GM23338 (cell line): ENCODE data around the gene ZBTB40. TPM values are rescaled to one million over a fixed set of nuclear protein-coding genes. Genes with fewer than 3 reads are reported as not detected.

ENCODE experiments used
- ATAC-seq: fragments of 200-7000 bp; cut with Tn5 transposase; 3 replicates; pipeline ENCODE4 v1.9.1; 2020
- DNase-seq: peaks from one replicate; pipeline ENCODE4 v3.0.0-alpha.2; 2015; ENCODE audit warnings: low spot score
- H2AFZ ChIP-seq: fragments of 200-600 bp; sonication (generic); 2 replicates; pipeline ENCODE4 v1.8.0; 2016; ENCODE audit warnings: antibody characterized with exemption, mild to moderate bottlenecking, moderate library complexity
- H3F3A ChIP-seq: fragments of 200-600 bp; sonication (generic); replicated peaks from 2 replicates; pipeline ENCODE4 v1.8.0; 2017; ENCODE audit warnings: antibody characterized with exemption, mixed run types, low read depth
- H3K27ac ChIP-seq: fragments of 200-600 bp; sonication (generic); 2 replicates; pipeline ENCODE4 v1.6.1; 2016; ENCODE audit warnings: low read depth
- H3K27me3 ChIP-seq: fragments of 200-600 bp; sonication (generic); 2 replicates; pipeline ENCODE4 v1.8.0; 2016; ENCODE audit warnings: mild to moderate bottlenecking, mixed run types, moderate library complexity; ENCODE audit not compliant: insufficient read depth
- H3K36me3 ChIP-seq: fragments of 200-600 bp; sonication (generic); 2 replicates; pipeline ENCODE4 v1.8.0; 2016; ENCODE audit warnings: mild to moderate bottlenecking; ENCODE audit not compliant: insufficient read depth
- H3K4me1 ChIP-seq: fragments of 200-600 bp; sonication (generic); 2 replicates; pipeline ENCODE4 v1.8.0; 2016; ENCODE audit warnings: mild to moderate bottlenecking, moderate library complexity; ENCODE audit not compliant: insufficient read depth
- H3K4me2 ChIP-seq: fragments of 200-600 bp; sonication (generic); 2 replicates; pipeline ENCODE4 v1.7.1; 2017; ENCODE audit warnings: mixed run types
- H3K4me3 ChIP-seq: fragments of 200-600 bp; sonication (generic); 2 replicates; pipeline ENCODE4 v1.6.1; 2016; ENCODE audit warnings: mixed run types
- H3K79me2 ChIP-seq: fragments of 200-600 bp; sonication (generic); replicated peaks from 2 replicates; pipeline ENCODE4 v1.8.0; 2017; ENCODE audit warnings: mild to moderate bottlenecking; ENCODE audit not compliant: insufficient read depth
- H3K9me2 ChIP-seq: fragments of 200-600 bp; sonication (generic); 2 replicates; pipeline ENCODE4 v1.8.0; 2017; ENCODE audit not compliant: insufficient read depth
- H4K20me1 ChIP-seq: fragments of 200-600 bp; sonication (generic); replicated peaks from 2 replicates; pipeline ENCODE4 v1.8.0; 2017; ENCODE audit warnings: mild to moderate bottlenecking; ENCODE audit not compliant: insufficient read depth
- H3K27ac Mint-ChIP-seq: 2 replicates; pipeline ENCODE4 v1.8.0; 2020; ENCODE audit warnings: inconsistent platforms, mild to moderate bottlenecking, moderate library complexity, mixed read lengths
- H3K27me3 Mint-ChIP-seq: 3 replicates; pipeline ENCODE4 v1.8.0; 2022; ENCODE audit warnings: low read depth, mild to moderate bottlenecking, moderate library complexity, mixed read lengths, inconsistent platforms; ENCODE audit not compliant: insufficient read depth, poor library complexity
- H3K36me3 Mint-ChIP-seq: 3 replicates; pipeline ENCODE4 v1.8.0; 2021; ENCODE audit warnings: low read depth, mild to moderate bottlenecking, inconsistent platforms, moderate library complexity, mixed read lengths
- H3K4me1 Mint-ChIP-seq: 3 replicates; pipeline ENCODE4 v1.8.0; 2020; ENCODE audit warnings: mild to moderate bottlenecking, inconsistent platforms, mixed read lengths
- H3K4me3 Mint-ChIP-seq: 3 replicates; pipeline ENCODE4 v1.8.0; 2021; ENCODE audit warnings: moderate library complexity, mild to moderate bottlenecking, inconsistent platforms, mixed read lengths
- H3K9me3 Mint-ChIP-seq: 3 replicates; pipeline ENCODE4 v1.8.0; 2020; ENCODE audit warnings: moderate library complexity, mild to moderate bottlenecking, inconsistent platforms, mixed read lengths
- EZH2 ChIP-seq: fragments of 200-600 bp; sonication (generic); IDR thresholded peaks from one replicate; pipeline ENCODE4 v1.8.0; 2017; ENCODE audit warnings: antibody characterized with exemption, mild to moderate bottlenecking, low read depth; ENCODE audit not compliant: unreplicated experiment
- NANOG ChIP-seq: IDR thresholded peaks from 2 replicates; pipeline ENCODE4 v1.6.1; 2016; ENCODE audit warnings: antibody characterized with exemption, borderline replicate concordance
- POLR2AphosphoS5 ChIP-seq: IDR thresholded peaks from 2 replicates; pipeline ENCODE4 v1.6.1; 2016; ENCODE audit warnings: antibody characterized with exemption, low read depth
- STAT1 ChIP-seq: IDR thresholded peaks from one replicate; pipeline ENCODE4 v1.6.1; 2016; ENCODE audit warnings: antibody characterized with exemption; ENCODE audit not compliant: unreplicated experiment
- ZNF331 ChIP-seq: fragments of 250-450 bp; sonication (Bioruptor Pico); IDR thresholded peaks from 2 replicates; pipeline ENCODE4 v1.5.0; 2020; ENCODE audit warnings: low read depth, mild to moderate bottlenecking, moderate library complexity
- polyA plus RNA-seq: library from polyadenylated mRNA; unstranded; fragments of >200 nt; fragmentation: Nextera tagmentation; extraction: Ambion mirVana; gene quantifications from 2 replicates; pipeline ENCODE4 v1.2.1, GENCODE V29; 2016
- total RNA-seq: library from RNA; depleted of rRNA; stranded (reverse); fragments of >200 nt; shearing (Covaris generic); gene quantifications from 2 replicates; pipeline ENCODE4 v1.2.3, GENCODE V29; 2014
- TF ChIP-seq, protein P1 (sequence below): fragments of 250-450 bp; sonication (Bioruptor Pico); IDR thresholded peaks from 2 replicates; pipeline ENCODE4 v1.5.0; 2020; ENCODE audit warnings: mild to moderate bottlenecking, moderate library complexity
- TF ChIP-seq, protein P2 (sequence below), 2 experiments: fragments of 200-600 bp in 1 of 2; sonication (generic) in 1 of 2; conservative IDR thresholded peaks; 2 replicates each; pipeline versions ENCODE4 v1.5.1 to v1.6.1; 2016 to 2017; ENCODE audit warnings: antibody characterized with exemption in 2 of 2, low read depth in 2 of 2, mild to moderate bottlenecking in 2 of 2, moderate library complexity in 1 of 2
- TF ChIP-seq, protein P3 (sequence below): IDR thresholded peaks from one replicate; pipeline ENCODE4 v1.6.1; 2018; ENCODE audit warnings: antibody characterized with exemption; ENCODE audit not compliant: unreplicated experiment

Gene ZBTB40
- total and polyA plus RNA-seq, 2 experiments from 2014 or later, result 3.1 to 22.7 TPM

DNA sequence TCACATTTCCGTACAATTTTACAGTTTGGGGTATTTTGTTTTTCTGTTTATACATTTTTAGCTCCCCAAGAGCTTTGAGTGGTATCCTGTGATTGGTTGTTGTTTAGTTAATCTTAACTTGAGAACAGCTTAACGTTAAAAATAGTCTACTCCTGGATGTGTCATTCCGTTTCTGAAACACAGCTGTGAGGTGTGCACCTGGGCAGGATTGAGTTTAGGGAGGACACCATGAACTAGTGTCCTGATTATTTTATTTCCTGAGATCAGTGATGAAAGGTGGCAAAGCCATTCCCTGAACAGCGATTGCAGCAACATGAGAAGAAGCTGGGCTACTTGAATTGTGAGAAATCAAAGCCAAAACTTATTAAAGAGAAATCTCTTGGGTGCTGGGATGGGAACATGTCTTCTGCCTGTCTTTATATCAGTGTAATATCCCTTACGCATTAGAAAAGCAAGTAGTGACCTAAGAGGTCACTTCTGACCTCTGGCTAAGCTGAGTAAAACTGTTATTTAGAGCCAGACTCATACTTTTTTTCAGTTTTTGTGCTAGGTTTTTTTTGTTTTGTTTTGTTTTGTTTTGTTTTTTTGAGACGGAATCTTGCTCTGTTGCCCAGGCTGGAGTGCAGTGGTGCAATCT lies 43.4 kb downstream of the ZBTB40 start:
- Histone ChIP-seq H3K36me3 (peaks cover 5% of the 10 kb centered on the region; the same call in 1 of the 2 replicates), H4K20me1 (peaks cover 10% of the 10 kb centered on the region; the same call in 1 of the 2 replicates), H3K27ac (no peak overlapping the region), H3K9me2 (no peaks in the 10 kb centered on the region), H2AFZ (no peak overlapping the region), H3K4me2 (no peak overlapping the region), H3K4me3 (no peak overlapping the region), H3K4me1 (peaks cover 26% of the 10 kb centered on the region), H3F3A (no peaks in the 10 kb centered on the region), H3K27me3 (peaks cover 18% of the 10 kb centered on the region; the same call in 1 of the 2 replicates), H3K79me2 (no peaks in the 10 kb centered on the region)
- TF ChIP-seq ZNF331 (CRISPR knock-in tag), result no peak
- Mint-ChIP-seq H3K4me3 (no peak overlapping the region), H3K9me3 (no peaks in the 10 kb centered on the region), H3K36me3 (no peaks in the 10 kb centered on the region), H3K4me1 (peaks cover 16% of the 10 kb centered on the region), H3K27ac (no peak overlapping the region), H3K27me3 (peaks cover 8% of the 10 kb centered on the region)
- ATAC-seq, result no peak
- no peak for DNase-seq

DNA sequence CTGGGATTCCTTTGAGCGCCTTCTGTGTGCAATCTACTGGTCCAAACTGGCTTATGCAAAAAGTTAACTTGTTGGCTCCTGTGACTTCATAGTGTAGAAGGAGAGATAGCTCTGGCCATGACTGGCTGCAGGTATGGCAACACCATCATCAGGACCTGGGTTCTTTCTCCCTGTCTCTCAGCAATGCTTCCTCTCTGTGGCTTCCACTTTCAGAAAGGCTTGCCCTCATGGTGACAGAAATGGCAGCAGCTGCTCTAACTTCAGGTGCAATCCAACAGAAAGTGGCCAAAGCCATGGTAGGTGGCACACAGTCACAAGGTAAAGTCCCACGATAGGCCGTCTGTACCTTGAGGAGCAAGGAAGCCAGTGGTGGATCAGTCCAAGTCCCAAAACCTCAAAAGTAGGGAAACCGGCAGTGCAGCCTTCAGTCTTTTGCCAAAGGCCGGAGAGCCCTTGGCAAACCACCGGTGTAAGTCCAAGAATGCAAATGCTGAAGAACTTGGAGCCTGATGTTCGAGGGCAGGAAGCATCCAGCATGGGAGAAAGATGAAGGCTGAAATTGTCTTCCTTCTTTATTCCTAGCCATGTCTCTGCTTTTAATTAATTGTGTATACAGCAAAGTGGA lies 45.0 kb downstream of the ZBTB40 start:
- Mint-ChIP-seq H3K4me3 (no peak overlapping the region), H3K36me3 (no peaks in the 10 kb centered on the region), H3K9me3 (no peaks in the 10 kb centered on the region), H3K27ac (no peak overlapping the region), H3K27me3 (peaks cover 10% of the 10 kb centered on the region), H3K4me1 (peaks cover 20% of the 10 kb centered on the region)
- Histone ChIP-seq H3K4me3 (no peak overlapping the region), H3K4me1 (peaks cover 19% of the 10 kb centered on the region), H2AFZ (no peak overlapping the region), H3K27ac (no peak overlapping the region), H3K27me3 (peaks cover 21% of the 10 kb centered on the region; the same call in 1 of the 2 replicates), H3K79me2 (no peaks in the 10 kb centered on the region), H3K4me2 (no peak overlapping the region), H3F3A (no peaks in the 10 kb centered on the region), H4K20me1 (peaks cover 15% of the 10 kb centered on the region; the same call in 1 of the 2 replicates), H3K9me2 (no peaks in the 10 kb centered on the region), H3K36me3 (0 out of 2 replicates have a peak, but pooled peaks cover 5% of the 10 kb centered on the region)
- no peak for DNase-seq
- no peak for ATAC-seq
- no peak for TF ChIP-seq ZNF331 (CRISPR knock-in tag)
- TF ChIP-seq EZH2, result no peak
- TF ChIP-seq NANOG, result no peak
- TF ChIP-seq, protein P1, sequence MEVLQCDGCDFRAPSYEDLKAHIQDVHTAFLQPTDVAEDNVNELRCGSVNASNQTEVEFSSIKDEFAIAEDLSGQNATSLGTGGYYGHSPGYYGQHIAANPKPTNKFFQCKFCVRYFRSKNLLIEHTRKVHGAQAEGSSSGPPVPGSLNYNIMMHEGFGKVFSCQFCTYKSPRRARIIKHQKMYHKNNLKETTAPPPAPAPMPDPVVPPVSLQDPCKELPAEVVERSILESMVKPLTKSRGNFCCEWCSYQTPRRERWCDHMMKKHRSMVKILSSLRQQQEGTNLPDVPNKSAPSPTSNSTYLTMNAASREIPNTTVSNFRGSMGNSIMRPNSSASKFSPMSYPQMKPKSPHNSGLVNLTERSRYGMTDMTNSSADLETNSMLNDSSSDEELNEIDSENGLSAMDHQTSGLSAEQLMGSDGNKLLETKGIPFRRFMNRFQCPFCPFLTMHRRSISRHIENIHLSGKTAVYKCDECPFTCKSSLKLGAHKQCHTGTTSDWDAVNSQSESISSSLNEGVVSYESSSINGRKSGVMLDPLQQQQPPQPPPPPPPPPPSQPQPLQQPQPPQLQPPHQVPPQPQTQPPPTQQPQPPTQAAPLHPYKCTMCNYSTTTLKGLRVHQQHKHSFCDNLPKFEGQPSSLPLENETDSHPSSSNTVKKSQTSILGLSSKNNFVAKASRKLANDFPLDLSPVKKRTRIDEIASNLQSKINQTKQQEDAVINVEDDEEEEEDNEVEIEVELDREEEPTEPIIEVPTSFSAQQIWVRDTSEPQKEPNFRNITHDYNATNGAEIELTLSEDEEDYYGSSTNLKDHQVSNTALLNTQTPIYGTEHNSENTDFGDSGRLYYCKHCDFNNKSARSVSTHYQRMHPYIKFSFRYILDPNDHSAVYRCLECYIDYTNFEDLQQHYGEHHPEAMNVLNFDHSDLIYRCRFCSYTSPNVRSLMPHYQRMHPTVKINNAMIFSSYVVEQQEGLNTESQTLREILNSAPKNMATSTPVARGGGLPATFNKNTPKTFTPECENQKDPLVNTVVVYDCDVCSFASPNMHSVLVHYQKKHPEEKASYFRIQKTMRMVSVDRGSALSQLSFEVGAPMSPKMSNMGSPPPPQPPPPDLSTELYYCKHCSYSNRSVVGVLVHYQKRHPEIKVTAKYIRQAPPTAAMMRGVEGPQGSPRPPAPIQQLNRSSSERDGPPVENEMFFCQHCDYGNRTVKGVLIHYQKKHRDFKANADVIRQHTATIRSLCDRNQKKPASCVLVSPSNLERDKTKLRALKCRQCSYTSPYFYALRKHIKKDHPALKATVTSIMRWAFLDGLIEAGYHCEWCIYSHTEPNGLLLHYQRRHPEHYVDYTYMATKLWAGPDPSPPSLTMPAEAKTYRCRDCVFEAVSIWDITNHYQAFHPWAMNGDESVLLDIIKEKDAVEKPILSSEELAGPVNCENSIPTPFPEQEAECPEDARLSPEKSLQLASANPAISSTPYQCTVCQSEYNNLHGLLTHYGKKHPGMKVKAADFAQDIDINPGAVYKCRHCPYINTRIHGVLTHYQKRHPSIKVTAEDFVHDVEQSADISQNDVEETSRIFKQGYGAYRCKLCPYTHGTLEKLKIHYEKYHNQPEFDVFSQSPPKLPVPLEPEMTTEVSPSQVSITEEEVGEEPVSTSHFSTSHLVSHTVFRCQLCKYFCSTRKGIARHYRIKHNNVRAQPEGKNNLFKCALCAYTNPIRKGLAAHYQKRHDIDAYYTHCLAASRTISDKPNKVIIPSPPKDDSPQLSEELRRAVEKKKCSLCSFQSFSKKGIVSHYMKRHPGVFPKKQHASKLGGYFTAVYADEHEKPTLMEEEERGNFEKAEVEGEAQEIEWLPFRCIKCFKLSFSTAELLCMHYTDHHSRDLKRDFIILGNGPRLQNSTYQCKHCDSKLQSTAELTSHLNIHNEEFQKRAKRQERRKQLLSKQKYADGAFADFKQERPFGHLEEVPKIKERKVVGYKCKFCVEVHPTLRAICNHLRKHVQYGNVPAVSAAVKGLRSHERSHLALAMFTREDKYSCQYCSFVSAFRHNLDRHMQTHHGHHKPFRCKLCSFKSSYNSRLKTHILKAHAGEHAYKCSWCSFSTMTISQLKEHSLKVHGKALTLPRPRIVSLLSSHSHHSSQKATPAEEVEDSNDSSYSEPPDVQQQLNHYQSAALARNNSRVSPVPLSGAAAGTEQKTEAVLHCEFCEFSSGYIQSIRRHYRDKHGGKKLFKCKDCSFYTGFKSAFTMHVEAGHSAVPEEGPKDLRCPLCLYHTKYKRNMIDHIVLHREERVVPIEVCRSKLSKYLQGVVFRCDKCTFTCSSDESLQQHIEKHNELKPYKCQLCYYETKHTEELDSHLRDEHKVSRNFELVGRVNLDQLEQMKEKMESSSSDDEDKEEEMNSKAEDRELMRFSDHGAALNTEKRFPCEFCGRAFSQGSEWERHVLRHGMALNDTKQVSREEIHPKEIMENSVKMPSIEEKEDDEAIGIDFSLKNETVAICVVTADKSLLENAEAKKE (CRISPR knock-in tag), result no peak
- TF ChIP-seq STAT1, result no peak
- TF ChIP-seq, protein P2, sequence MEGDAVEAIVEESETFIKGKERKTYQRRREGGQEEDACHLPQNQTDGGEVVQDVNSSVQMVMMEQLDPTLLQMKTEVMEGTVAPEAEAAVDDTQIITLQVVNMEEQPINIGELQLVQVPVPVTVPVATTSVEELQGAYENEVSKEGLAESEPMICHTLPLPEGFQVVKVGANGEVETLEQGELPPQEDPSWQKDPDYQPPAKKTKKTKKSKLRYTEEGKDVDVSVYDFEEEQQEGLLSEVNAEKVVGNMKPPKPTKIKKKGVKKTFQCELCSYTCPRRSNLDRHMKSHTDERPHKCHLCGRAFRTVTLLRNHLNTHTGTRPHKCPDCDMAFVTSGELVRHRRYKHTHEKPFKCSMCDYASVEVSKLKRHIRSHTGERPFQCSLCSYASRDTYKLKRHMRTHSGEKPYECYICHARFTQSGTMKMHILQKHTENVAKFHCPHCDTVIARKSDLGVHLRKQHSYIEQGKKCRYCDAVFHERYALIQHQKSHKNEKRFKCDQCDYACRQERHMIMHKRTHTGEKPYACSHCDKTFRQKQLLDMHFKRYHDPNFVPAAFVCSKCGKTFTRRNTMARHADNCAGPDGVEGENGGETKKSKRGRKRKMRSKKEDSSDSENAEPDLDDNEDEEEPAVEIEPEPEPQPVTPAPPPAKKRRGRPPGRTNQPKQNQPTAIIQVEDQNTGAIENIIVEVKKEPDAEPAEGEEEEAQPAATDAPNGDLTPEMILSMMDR (conservative IDR thresholded peaks at IDR 0.05; ENCODE audit: low read depth in 2 of 2), result no peak
- no peak for TF ChIP-seq POLR2AphosphoS5
- TF ChIP-seq, protein P3, sequence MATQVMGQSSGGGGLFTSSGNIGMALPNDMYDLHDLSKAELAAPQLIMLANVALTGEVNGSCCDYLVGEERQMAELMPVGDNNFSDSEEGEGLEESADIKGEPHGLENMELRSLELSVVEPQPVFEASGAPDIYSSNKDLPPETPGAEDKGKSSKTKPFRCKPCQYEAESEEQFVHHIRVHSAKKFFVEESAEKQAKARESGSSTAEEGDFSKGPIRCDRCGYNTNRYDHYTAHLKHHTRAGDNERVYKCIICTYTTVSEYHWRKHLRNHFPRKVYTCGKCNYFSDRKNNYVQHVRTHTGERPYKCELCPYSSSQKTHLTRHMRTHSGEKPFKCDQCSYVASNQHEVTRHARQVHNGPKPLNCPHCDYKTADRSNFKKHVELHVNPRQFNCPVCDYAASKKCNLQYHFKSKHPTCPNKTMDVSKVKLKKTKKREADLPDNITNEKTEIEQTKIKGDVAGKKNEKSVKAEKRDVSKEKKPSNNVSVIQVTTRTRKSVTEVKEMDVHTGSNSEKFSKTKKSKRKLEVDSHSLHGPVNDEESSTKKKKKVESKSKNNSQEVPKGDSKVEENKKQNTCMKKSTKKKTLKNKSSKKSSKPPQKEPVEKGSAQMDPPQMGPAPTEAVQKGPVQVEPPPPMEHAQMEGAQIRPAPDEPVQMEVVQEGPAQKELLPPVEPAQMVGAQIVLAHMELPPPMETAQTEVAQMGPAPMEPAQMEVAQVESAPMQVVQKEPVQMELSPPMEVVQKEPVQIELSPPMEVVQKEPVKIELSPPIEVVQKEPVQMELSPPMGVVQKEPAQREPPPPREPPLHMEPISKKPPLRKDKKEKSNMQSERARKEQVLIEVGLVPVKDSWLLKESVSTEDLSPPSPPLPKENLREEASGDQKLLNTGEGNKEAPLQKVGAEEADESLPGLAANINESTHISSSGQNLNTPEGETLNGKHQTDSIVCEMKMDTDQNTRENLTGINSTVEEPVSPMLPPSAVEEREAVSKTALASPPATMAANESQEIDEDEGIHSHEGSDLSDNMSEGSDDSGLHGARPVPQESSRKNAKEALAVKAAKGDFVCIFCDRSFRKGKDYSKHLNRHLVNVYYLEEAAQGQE, result no peak
